HEK293 (cell line): Measurements from ENCODE around the gene AREG.

Source experiments
- CTCF ChIA-PET: fragments of 350-600 bp; formaldehyde crosslinking; extraction: SDS; loops from one replicate; lab custom pipeline; 2021; ENCODE audit warnings: antibody characterized with exemption; lab: Yijun Ruan, JAX
- POLR2A ChIA-PET: fragments of 300-600 bp; formaldehyde crosslinking; extraction: SDS; loops from one replicate; lab custom pipeline; 2020; ENCODE audit warnings: antibody characterized with exemption, inconsistent platforms; lab: Yijun Ruan, JAX
- H3K27ac ChIP-seq: fragments of 200-500 bp; sonication (Bioruptor generic); 2 replicates; pipeline ENCODE4 v1.5.1; 2014; ENCODE audit warnings: low read depth, low read length, control low read depth, inconsistent platforms; ENCODE audit errors: extremely low read depth
- H3K36me3 ChIP-seq, 2 experiments: fragments of 200-500 bp in 1 of 2; sonication (Bioruptor generic) in 1 of 2; 1 replicate in 1 of 2; 2 replicates in 1 of 2; pipeline ENCODE4 v1.5.1; 2014 to 2017; ENCODE audit warnings: inconsistent platforms in 2 of 2, low read length in 2 of 2; ENCODE audit not compliant: control insufficient read depth in 2 of 2, insufficient read depth in 1 of 2
- H3K4me1 ChIP-seq: fragments of 200-500 bp; sonication (Bioruptor generic); 2 replicates; pipeline ENCODE4 v1.5.1; 2014; ENCODE audit warnings: mild to moderate bottlenecking, low read length, inconsistent platforms; ENCODE audit not compliant: control insufficient read depth, insufficient read depth
- H3K4me3 ChIP-seq: 2 replicates; pipeline ENCODE4 v1.5.1; 2011; ENCODE audit warnings: low read depth, mild to moderate bottlenecking, control low read depth, low read length, moderate library complexity
- H3K9me3 ChIP-seq: fragments of 200-500 bp; sonication (Bioruptor generic); 2 replicates; pipeline ENCODE4 v1.5.1; 2014; ENCODE audit warnings: low read depth, low read length, inconsistent platforms; ENCODE audit not compliant: control insufficient read depth, insufficient read depth
- BCL11A ChIP-seq: fragments of 450-650 bp; formaldehyde crosslinking; IDR thresholded peaks from 2 replicates; pipeline ENCODE4 v1.5.1; 2016; ENCODE audit warnings: low read depth, missing biosample characterization, missing genetic modification characterization
- GLIS1 ChIP-seq: fragments of 450-650 bp; formaldehyde crosslinking; IDR thresholded peaks from 2 replicates; pipeline ENCODE4 v1.5.1; 2016; ENCODE audit warnings: missing biosample characterization, missing genetic modification characterization
- HOXC10 ChIP-seq: sonication (generic); formaldehyde crosslinking; IDR thresholded peaks from 2 replicates; pipeline ENCODE4 v1.8.1; 2023; ENCODE audit warnings: mild to moderate bottlenecking, missing genetic modification reagents
- PRDM6 ChIP-seq: fragments of 450-650 bp; formaldehyde crosslinking; IDR thresholded peaks from 2 replicates; pipeline ENCODE4 v1.5.1; 2017; ENCODE audit warnings: missing biosample characterization, missing genetic modification characterization
- ZBTB8A ChIP-seq: fragments of 450-650 bp; formaldehyde crosslinking; IDR thresholded peaks from 2 replicates; pipeline ENCODE4 v1.5.1; 2016; ENCODE audit warnings: missing biosample characterization, missing genetic modification characterization
- ZEB2 ChIP-seq: fragments of 450-650 bp; formaldehyde crosslinking; IDR thresholded peaks from 2 replicates; pipeline ENCODE4 v1.5.1; 2016; ENCODE audit warnings: missing biosample characterization, missing genetic modification characterization
- ZFP41 ChIP-seq: fragments of 450-650 bp; formaldehyde crosslinking; IDR thresholded peaks from 2 replicates; pipeline ENCODE4 v1.5.1; 2016; ENCODE audit warnings: missing biosample characterization, missing genetic modification characterization, borderline replicate concordance
- ZNF114 ChIP-seq: fragments of 450-650 bp; formaldehyde crosslinking; IDR thresholded peaks from 2 replicates; pipeline ENCODE4 v1.5.0; 2017; ENCODE audit warnings: missing biosample characterization, missing genetic modification characterization
- ZNF133 ChIP-seq: fragments of 450-650 bp; formaldehyde crosslinking; IDR thresholded peaks from 2 replicates; pipeline ENCODE4 v1.5.1; 2016; ENCODE audit warnings: missing biosample characterization, missing genetic modification characterization
- ZNF202 ChIP-seq: fragments of 450-650 bp; formaldehyde crosslinking; IDR thresholded peaks from 2 replicates; pipeline ENCODE4 v1.5.1; 2016; ENCODE audit warnings: missing biosample characterization, missing genetic modification characterization, borderline replicate concordance
- ZNF239 ChIP-seq: fragments of 450-650 bp; formaldehyde crosslinking; IDR thresholded peaks from 2 replicates; pipeline ENCODE4 v1.5.1; 2016; ENCODE audit warnings: missing biosample characterization, missing genetic modification characterization
- ZNF266 ChIP-seq: fragments of 450-650 bp; formaldehyde crosslinking; IDR thresholded peaks from 2 replicates; pipeline ENCODE4 v1.5.1; 2016; ENCODE audit warnings: missing biosample characterization, missing genetic modification characterization, low read depth
- ZNF366 ChIP-seq: fragments of 450-650 bp; formaldehyde crosslinking; conservative IDR thresholded peaks from 2 replicates; pipeline ENCODE4 v1.5.1; 2016; ENCODE audit warnings: missing biosample characterization, missing genetic modification characterization
- ZNF48 ChIP-seq: fragments of 450-650 bp; formaldehyde crosslinking; IDR thresholded peaks from 2 replicates; pipeline ENCODE4 v1.5.1; 2016; ENCODE audit warnings: missing biosample characterization, missing genetic modification characterization
- ZNF514 ChIP-seq: fragments of 450-650 bp; formaldehyde crosslinking; IDR thresholded peaks from 2 replicates; pipeline ENCODE4 v1.5.1; 2016; ENCODE audit warnings: missing biosample characterization, missing genetic modification characterization
- ZNF555 ChIP-seq: fragments of 450-650 bp; formaldehyde crosslinking; conservative IDR thresholded peaks from 2 replicates; pipeline ENCODE4 v1.5.1; 2017; ENCODE audit warnings: missing biosample characterization, mild to moderate bottlenecking, missing genetic modification characterization, inconsistent platforms
- ZNF692 ChIP-seq: fragments of 450-650 bp; formaldehyde crosslinking; IDR thresholded peaks from 2 replicates; pipeline ENCODE4 v1.5.1; 2016; ENCODE audit warnings: missing biosample characterization, missing genetic modification characterization
- ZNF747 ChIP-seq: fragments of 450-650 bp; formaldehyde crosslinking; IDR thresholded peaks from 2 replicates; pipeline ENCODE4 v1.5.1; 2016; ENCODE audit warnings: missing biosample characterization, missing genetic modification characterization
- ZXDB ChIP-seq: fragments of 450-650 bp; formaldehyde crosslinking; IDR thresholded peaks from 2 replicates; pipeline ENCODE4 v1.5.1; 2016; ENCODE audit warnings: missing biosample characterization, missing genetic modification characterization
- TF ChIP-seq, protein P1 (sequence below): fragments of 450-650 bp; formaldehyde crosslinking; IDR thresholded peaks from 2 replicates; pipeline ENCODE4 v1.5.1; 2016; ENCODE audit warnings: missing biosample characterization, missing genetic modification characterization
- TF ChIP-seq, protein P2 (sequence below): fragments of 450-650 bp; formaldehyde crosslinking; IDR thresholded peaks from 2 replicates; pipeline ENCODE4 v1.5.1; 2016; ENCODE audit warnings: missing biosample characterization, missing genetic modification characterization

Gene AREG

DNA sequence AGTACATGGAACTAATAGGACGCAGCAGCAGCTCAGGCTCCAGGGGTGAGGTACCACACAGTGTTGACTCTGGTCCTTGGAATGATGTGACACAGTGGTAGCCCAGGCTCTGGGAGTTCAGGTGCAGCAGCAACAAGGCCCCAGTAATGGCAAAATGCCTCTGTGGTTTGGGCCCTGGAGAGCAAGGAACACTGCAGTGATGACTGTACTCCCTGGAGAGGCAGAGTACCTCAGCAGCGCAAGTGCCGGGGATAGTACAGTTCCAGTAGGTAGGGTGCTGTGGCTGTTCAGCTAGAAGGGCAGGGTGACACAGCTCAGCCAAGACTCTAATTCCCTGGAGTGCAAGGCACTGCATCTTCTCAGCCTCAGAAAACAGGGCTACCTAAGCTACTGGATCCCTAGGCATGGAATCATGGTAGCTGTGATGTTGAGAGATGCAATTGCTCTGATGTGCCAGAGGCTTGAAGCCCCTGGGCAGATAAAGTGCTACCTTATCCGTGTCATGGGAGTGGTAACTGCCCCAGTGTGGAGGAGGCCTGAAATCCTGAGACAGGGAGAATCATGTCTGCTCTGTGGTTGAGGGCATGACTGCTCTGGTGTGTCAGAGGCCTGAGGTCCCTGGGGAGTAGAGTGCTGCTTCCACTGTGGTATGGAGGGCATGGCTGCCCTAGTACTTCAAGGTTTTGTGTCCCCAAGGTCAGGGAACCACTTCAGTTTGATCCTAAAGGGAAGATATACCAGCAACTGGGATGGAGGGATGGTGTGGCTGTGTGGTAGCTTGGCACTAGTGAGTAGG is 55.2 kb downstream of the AREG start (continued):
- TF ChIP-seq PRDM6, result no peak
- no peak for TF ChIP-seq ZFP41 (tag by site-specific recombination)
- TF ChIP-seq, protein P1, sequence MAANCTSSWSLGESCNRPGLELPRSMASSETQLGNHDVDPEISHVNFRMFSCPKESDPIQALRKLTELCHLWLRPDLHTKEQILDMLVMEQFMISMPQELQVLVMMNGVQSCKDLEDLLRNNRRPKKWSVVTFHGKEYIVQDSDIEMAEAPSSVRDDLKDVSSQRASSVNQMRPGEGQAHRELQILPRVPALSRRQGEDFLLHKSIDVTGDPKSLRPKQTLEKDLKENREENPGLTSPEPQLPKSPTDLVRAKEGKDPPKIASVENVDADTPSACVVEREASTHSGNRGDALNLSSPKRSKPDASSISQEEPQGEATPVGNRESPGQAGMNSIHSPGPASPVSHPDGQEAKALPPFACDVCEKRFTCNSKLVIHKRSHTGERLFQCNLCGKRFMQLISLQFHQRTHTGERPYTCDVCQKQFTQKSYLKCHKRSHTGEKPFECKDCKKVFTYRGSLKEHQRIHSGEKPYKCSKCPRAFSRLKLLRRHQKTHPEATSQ (tag by site-specific recombination), result no peak
- TF ChIP-seq ZNF747 (tag by site-specific recombination), result no peak
- no peak for TF ChIP-seq ZNF202 (tag by site-specific recombination)

DNA sequence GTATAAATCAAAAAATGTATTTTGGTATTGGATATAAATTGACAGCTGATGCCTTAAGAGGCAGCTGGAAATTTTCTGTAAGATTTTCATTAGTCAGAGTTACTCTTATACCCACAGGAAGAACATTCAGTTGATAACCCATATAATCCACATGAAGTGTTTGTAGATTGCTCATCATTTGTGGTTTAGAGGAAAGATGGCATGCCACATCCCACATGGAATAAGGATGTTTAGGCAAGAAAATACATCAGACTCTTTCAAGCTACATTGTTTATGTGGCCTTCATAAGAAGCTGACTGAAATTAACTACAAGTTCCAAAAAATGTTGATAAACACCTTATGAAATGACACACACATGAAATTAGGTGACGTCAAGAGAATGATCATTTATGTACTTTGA is 56.6 kb downstream of the AREG start:
- CTCF ChIA-PET, result interaction anchor here (0.8 to 1.0 kb wide), 2 partner anchors 38 to 56 kb away, joined by 3 read pairs; no protein-coding TSS in a partner anchor
- H3K27ac ChIP-seq, result no peak overlapping the region
- POLR2A ChIA-PET, result no interaction called here
- TF ChIP-seq ZNF514, result no peak
- TF ChIP-seq GLIS1, result no peak
- no peak for TF ChIP-seq HOXC10 (CRISPR knock-in tag)
- TF ChIP-seq, protein P1 (tag by site-specific recombination), result no peak
- TF ChIP-seq PRDM6, result no peak
- no peak for TF ChIP-seq ZNF555 (tag by site-specific recombination)
- no peak overlapping the region for H3K4me3 ChIP-seq
- no peaks in the 10 kb centered on the region for H3K4me1 ChIP-seq
- no peaks in the 10 kb centered on the region for H3K9me3 ChIP-seq
- no peaks in the 10 kb centered on the region for H3K36me3 ChIP-seq

DNA sequence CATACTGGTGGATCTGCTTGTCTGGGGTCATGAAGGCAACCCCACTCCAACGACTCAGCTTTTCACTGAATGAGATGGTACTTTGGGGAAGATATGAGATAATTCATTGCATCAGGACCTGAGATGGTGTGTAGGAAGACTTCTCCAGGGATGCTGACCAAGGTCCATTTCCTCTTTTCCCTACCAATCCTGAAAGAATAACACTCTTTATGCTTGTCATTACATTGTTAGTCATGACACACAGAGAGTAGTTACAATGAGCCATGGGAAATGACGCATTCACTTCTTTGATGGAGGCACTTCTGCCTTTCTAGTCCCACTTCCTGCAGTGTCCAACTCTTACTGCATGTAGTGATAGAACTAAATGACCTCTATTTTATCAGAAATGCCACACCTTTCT is 58.6 kb downstream of the AREG start:
- no peaks in the 10 kb centered on the region for H3K4me1 ChIP-seq
- H3K9me3 ChIP-seq, result no peaks in the 10 kb centered on the region
- H3K4me3 ChIP-seq, result no peak overlapping the region
- POLR2A ChIA-PET, result no interaction called here
- TF ChIP-seq ZNF48 (no peak), ZNF239 (tag by site-specific recombination) (no peak), ZEB2 (no peak), ZNF555 (tag by site-specific recombination) (no peak), ZNF366 (no peak), ZXDB (no peak), ZNF692 (tag by site-specific recombination) (no peak), ZNF133 (tag by site-specific recombination) (no peak), BCL11A (tag by site-specific recombination) (no peak), ZBTB8A (tag by site-specific recombination) (no peak), ZNF266 (tag by site-specific recombination) (no peak), ZNF114 (tag by site-specific recombination) (no peak)
- TF ChIP-seq, protein P2, sequence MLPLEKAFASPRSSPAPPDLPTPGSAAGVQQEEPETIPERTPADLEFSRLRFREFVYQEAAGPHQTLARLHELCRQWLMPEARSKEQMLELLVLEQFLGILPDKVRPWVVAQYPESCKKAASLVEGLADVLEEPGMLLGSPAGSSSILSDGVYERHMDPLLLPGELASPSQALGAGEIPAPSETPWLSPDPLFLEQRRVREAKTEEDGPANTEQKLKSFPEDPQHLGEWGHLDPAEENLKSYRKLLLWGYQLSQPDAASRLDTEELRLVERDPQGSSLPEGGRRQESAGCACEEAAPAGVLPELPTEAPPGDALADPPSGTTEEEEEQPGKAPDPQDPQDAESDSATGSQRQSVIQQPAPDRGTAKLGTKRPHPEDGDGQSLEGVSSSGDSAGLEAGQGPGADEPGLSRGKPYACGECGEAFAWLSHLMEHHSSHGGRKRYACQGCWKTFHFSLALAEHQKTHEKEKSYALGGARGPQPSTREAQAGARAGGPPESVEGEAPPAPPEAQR (tag by site-specific recombination), result no peak
- CTCF ChIA-PET, result no interaction called here
- no peak overlapping the region for H3K27ac ChIP-seq
- H3K36me3 ChIP-seq, result no peaks in the 10 kb centered on the region
